Prostate gland (tissue), 2 donors: ENCODE results near the gene BCAS3.

Experiments used
- POLR2AphosphoS5 ChIP-seq: sonication (generic); formaldehyde crosslinking; IDR thresholded peaks from one replicate; pipeline ENCODE4 v1.6.1; 2017; ENCODE audit warnings: antibody characterized with exemption
- TF ChIP-seq, protein P1 (sequence below), 4 experiments: fragments of 200-600 bp in 2 of 4; fragments of 450-650 bp in 2 of 4; sonication (generic) in 2 of 4; IDR thresholded peaks; 1 replicate in 3 of 4; 2 replicates in 1 of 4; pipeline ENCODE4 v1.5.1; 2016 to 2019; ENCODE audit warnings: antibody characterized with exemption in 4 of 4, mild to moderate bottlenecking in 2 of 4, moderate library complexity in 2 of 4

DNA sequence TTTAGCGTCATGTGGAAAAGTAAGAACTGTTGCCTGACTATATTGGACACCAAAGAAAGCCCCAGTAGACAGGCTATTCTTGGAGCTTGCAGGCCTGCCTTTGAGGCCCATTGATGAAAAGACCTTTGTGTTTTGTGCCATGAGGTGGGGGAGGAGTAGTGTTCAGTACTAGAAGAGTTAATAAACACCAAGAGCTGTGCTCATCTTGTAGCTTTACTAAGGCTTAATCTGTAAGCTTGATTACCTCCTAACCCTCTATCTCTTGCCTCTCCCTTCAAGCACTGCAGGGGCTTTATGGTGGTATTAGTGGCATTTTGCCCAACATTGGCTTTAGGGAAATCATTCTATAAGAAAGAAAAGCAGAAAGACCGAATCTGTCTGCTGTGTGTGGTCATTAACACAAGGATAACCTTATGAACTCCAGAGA is 501.7 kb downstream of the BCAS3 start:
- TF ChIP-seq, protein P1, sequence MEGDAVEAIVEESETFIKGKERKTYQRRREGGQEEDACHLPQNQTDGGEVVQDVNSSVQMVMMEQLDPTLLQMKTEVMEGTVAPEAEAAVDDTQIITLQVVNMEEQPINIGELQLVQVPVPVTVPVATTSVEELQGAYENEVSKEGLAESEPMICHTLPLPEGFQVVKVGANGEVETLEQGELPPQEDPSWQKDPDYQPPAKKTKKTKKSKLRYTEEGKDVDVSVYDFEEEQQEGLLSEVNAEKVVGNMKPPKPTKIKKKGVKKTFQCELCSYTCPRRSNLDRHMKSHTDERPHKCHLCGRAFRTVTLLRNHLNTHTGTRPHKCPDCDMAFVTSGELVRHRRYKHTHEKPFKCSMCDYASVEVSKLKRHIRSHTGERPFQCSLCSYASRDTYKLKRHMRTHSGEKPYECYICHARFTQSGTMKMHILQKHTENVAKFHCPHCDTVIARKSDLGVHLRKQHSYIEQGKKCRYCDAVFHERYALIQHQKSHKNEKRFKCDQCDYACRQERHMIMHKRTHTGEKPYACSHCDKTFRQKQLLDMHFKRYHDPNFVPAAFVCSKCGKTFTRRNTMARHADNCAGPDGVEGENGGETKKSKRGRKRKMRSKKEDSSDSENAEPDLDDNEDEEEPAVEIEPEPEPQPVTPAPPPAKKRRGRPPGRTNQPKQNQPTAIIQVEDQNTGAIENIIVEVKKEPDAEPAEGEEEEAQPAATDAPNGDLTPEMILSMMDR (IDR thresholded peaks at IDR 0.05), result no peak
- TF ChIP-seq POLR2AphosphoS5, result no peak
